ENCODE measurements around the gene AURKAIP1.

AURKAIP1 gene

DNA sequence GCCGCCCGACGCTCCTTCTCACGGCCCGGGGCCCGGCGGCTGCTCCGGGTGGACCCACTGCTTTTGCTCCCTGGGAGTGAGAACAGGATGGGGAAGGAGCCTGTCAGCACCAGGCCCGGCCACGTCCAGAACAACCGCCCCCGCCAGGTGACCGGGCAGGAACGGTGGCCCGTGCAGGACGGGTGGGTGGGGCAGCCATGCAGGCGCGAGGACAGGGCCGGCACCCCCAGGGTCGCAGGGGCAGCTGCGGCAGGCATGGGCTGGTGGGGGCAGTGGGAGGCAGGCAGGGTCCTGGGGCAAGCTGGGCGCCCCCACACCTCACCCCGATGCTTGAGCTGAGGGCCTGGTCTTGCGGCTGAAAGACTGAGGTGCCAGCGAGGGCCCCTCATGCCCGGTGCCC is 38.6 kb downstream of the AURKAIP1 start:
- H3K27ac ChIP-seq, result no peak overlapping the region
- no peak for DNase-seq (ENCODE audit: low spot score)
- H3K4me3 ChIP-seq, result no peak overlapping the region
- TF ChIP-seq, protein P1, sequence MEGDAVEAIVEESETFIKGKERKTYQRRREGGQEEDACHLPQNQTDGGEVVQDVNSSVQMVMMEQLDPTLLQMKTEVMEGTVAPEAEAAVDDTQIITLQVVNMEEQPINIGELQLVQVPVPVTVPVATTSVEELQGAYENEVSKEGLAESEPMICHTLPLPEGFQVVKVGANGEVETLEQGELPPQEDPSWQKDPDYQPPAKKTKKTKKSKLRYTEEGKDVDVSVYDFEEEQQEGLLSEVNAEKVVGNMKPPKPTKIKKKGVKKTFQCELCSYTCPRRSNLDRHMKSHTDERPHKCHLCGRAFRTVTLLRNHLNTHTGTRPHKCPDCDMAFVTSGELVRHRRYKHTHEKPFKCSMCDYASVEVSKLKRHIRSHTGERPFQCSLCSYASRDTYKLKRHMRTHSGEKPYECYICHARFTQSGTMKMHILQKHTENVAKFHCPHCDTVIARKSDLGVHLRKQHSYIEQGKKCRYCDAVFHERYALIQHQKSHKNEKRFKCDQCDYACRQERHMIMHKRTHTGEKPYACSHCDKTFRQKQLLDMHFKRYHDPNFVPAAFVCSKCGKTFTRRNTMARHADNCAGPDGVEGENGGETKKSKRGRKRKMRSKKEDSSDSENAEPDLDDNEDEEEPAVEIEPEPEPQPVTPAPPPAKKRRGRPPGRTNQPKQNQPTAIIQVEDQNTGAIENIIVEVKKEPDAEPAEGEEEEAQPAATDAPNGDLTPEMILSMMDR (IDR thresholded peaks at IDR 0.05), result no peak

GRCh38 chr1:1335792-1336248 is 39.2 kb downstream of the AURKAIP1 start:
- no peak for DNase-seq (ENCODE audit: low spot score)
- no peak overlapping the region for H3K4me3 ChIP-seq
- TF ChIP-seq, protein P1 (IDR thresholded peaks at IDR 0.05), result no peak
- H3K27ac ChIP-seq, result no peak overlapping the region

GRCh38 chr1:1335283-1335682 is 39.7 kb downstream of the AURKAIP1 start:
- Histone ChIP-seq H3K27ac (no peak overlapping the region), H3K4me3 (no peak overlapping the region)
- no peak for DNase-seq (ENCODE audit: low spot score)
- TF ChIP-seq, protein P1 (IDR thresholded peaks at IDR 0.05), result no peak

DNA sequence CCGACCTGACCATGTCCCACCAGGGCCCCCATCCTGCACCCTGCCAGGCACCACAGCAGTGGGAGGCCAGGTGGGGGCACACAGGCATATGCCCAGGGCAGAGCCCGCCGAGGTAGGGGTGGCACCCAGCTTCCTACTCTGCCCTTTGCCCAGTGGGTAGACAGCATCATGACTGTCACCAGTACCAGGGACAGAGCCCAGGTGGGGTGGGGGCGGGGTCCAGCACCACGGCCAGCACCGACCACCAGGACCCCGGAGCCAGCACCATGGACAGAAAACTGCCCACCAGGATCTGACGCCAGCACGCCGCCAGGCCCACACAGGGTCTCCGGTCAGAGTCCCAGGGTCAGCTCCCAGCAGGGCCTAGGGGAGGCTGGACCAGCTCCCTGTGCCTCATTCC is 40.2 kb downstream of the AURKAIP1 start:
- TF ChIP-seq, protein P1 (IDR thresholded peaks at IDR 0.05), result no peak
- DNase-seq (ENCODE audit: low spot score), result no peak
- no peak overlapping the region for H3K4me3 ChIP-seq
- H3K27ac ChIP-seq, result no peak overlapping the region

GRCh38 chr1:1333551-1334241 is 41.3 kb downstream of the AURKAIP1 start:
- no peak overlapping the region for H3K4me3 ChIP-seq
- DNase-seq (ENCODE audit: low spot score), result no peak
- TF ChIP-seq, protein P1 (IDR thresholded peaks at IDR 0.05), result no peak
- no peak overlapping the region for H3K27ac ChIP-seq

GRCh38 chr1:1332774-1333480 is 42.1 kb downstream of the AURKAIP1 start:
- H3K27ac ChIP-seq, result no peak overlapping the region
- H3K4me3 ChIP-seq, result no peak overlapping the region
- no peak for DNase-seq (ENCODE audit: low spot score)
- TF ChIP-seq, protein P1 (IDR thresholded peaks at IDR 0.05), result no peak

Data from coronary artery (tissue), 2 donors.